Epidermal melanocyte (primary cell): ENCODE measurements around the gene UNC80.
A peak's percentile ranks its signal among the peaks of the same experiment; 100 is the strongest.

Experiments used
- DNase-seq: peaks from one replicate; pipeline ENCODE4 v3.0.0; 2011; ENCODE audit warnings: low spot score; ENCODE audit not compliant: insufficient read length

Gene UNC80

GRCh38 chr2:209965723-209966122 lies 194.1 kb downstream of the UNC80 start:
- no peak for DNase-seq

- no peak for DNase-seq
These were observed 198.1 kb downstream of the UNC80 start for GRCh38 chr2:209969692-209970091.

GRCh38 chr2:209970271-209970670 lies 198.6 kb downstream of the UNC80 start:
- no peak for DNase-seq

- no peak for DNase-seq
These were observed 199.1 kb downstream of the UNC80 start for GRCh38 chr2:209970711-209971110.

- DNase-seq, result no peak
These were observed 201.7 kb downstream of the UNC80 start for GRCh38 chr2:209973328-209973727.

GRCh38 chr2:209974576-209974975 lies 202.9 kb downstream of the UNC80 start:
- no peak for DNase-seq

- DNase-seq, result no peak
These were observed 205.2 kb downstream of the UNC80 start for GRCh38 chr2:209976698-209977385.

- no peak for DNase-seq
These were observed 206.0 kb downstream of the UNC80 start for GRCh38 chr2:209977386-209978239.

GRCh38 chr2:209984291-209984690 lies 212.7 kb downstream of the UNC80 start:
- DNase-seq, result no peak

- DNase-seq, result no peak
These were observed 214.2 kb downstream of the UNC80 start for GRCh38 chr2:209985874-209986273.

- DNase-seq, result no peak
These were observed 214.8 kb downstream of the UNC80 start for GRCh38 chr2:209986415-209986814.

GRCh38 chr2:209988010-209988409 lies 216.4 kb downstream of the UNC80 start:
- DNase-seq, result no peak

GRCh38 chr2:209990838-209991237 lies 219.2 kb downstream of the UNC80 start:
- DNase-seq, result no peak

GRCh38 chr2:209993968-209994367 lies 222.3 kb downstream of the UNC80 start:
- DNase-seq, result no peak

- no peak for DNase-seq
These were observed 227.0 kb downstream of the UNC80 start for GRCh38 chr2:209998596-209998995.

GRCh38 chr2:210000464-210001324 lies 229.1 kb downstream of the UNC80 start:
- DNase-seq, result no peak

GRCh38 chr2:210002158-210003157 lies 230.8 kb downstream of the UNC80 start, which contains the start of gene RPE:
TSS of gene RPE (plus strand) at chr2:210002638. CDS start at chr2:210002662, 24 bp downstream.
- DNase-seq, result peak; percentile 68

- no peak for DNase-seq
These were observed 231.7 kb downstream of the UNC80 start for GRCh38 chr2:210003359-210003758.

- DNase-seq, result no peak
These were observed 233.2 kb downstream of the UNC80 start for GRCh38 chr2:210004881-210005280.

GRCh38 chr2:210007895-210008294 lies 236.3 kb downstream of the UNC80 start:
- DNase-seq, result no peak
